HEK293 (cell line): Measurements from ENCODE around the gene GYPC.

ENCODE experiments used
- CTCF ChIA-PET: fragments of 350-600 bp; formaldehyde crosslinking; extraction: SDS; loops from one replicate; lab custom pipeline; 2021; ENCODE audit warnings: antibody characterized with exemption; lab: Yijun Ruan, JAX
- POLR2A ChIA-PET: fragments of 300-600 bp; formaldehyde crosslinking; extraction: SDS; loops from one replicate; lab custom pipeline; 2020; ENCODE audit warnings: antibody characterized with exemption, inconsistent platforms; lab: Yijun Ruan, JAX
- H3K27ac ChIP-seq: fragments of 200-500 bp; sonication (Bioruptor generic); 2 replicates; pipeline ENCODE4 v1.5.1; 2014; ENCODE audit warnings: low read depth, low read length, control low read depth, inconsistent platforms; ENCODE audit errors: extremely low read depth
- H3K36me3 ChIP-seq, 2 experiments: fragments of 200-500 bp in 1 of 2; sonication (Bioruptor generic) in 1 of 2; 1 replicate in 1 of 2; 2 replicates in 1 of 2; pipeline ENCODE4 v1.5.1; 2014 to 2017; ENCODE audit warnings: inconsistent platforms in 2 of 2, low read length in 2 of 2; ENCODE audit not compliant: control insufficient read depth in 2 of 2, insufficient read depth in 1 of 2
- H3K4me1 ChIP-seq: fragments of 200-500 bp; sonication (Bioruptor generic); 2 replicates; pipeline ENCODE4 v1.5.1; 2014; ENCODE audit warnings: mild to moderate bottlenecking, low read length, inconsistent platforms; ENCODE audit not compliant: control insufficient read depth, insufficient read depth
- H3K4me3 ChIP-seq: 2 replicates; pipeline ENCODE4 v1.5.1; 2011; ENCODE audit warnings: low read depth, mild to moderate bottlenecking, control low read depth, low read length, moderate library complexity
- H3K9me3 ChIP-seq: fragments of 200-500 bp; sonication (Bioruptor generic); 2 replicates; pipeline ENCODE4 v1.5.1; 2014; ENCODE audit warnings: low read depth, low read length, inconsistent platforms; ENCODE audit not compliant: control insufficient read depth, insufficient read depth
- GFI1B ChIP-seq: fragments of 450-650 bp; formaldehyde crosslinking; IDR thresholded peaks from 2 replicates; pipeline ENCODE4 v1.5.1; 2016; ENCODE audit warnings: missing biosample characterization, missing genetic modification characterization
- KLF10 ChIP-seq: fragments of 450-650 bp; IDR thresholded peaks from 2 replicates; pipeline ENCODE4 v1.5.1; 2018; ENCODE audit warnings: missing biosample characterization, mild to moderate bottlenecking, missing genetic modification characterization
- KLF16 ChIP-seq: fragments of 450-650 bp; formaldehyde crosslinking; IDR thresholded peaks from 2 replicates; pipeline ENCODE4 v1.5.1; 2017; ENCODE audit warnings: missing biosample characterization, missing genetic modification characterization
- OSR2 ChIP-seq: fragments of 450-650 bp; formaldehyde crosslinking; IDR thresholded peaks from 2 replicates; pipeline ENCODE4 v1.5.1; 2016; ENCODE audit warnings: missing biosample characterization, missing genetic modification characterization
- SALL2 ChIP-seq: fragments of 450-650 bp; formaldehyde crosslinking; IDR thresholded peaks from 2 replicates; pipeline ENCODE4 v1.5.0; 2017; ENCODE audit warnings: missing biosample characterization, mild to moderate bottlenecking, missing genetic modification characterization, borderline replicate concordance
- SCRT1 ChIP-seq: fragments of 450-650 bp; formaldehyde crosslinking; IDR thresholded peaks from 2 replicates; pipeline ENCODE4 v1.5.1; 2016; ENCODE audit warnings: missing biosample characterization, missing genetic modification characterization, borderline replicate concordance
- SCRT2 ChIP-seq: fragments of 450-650 bp; formaldehyde crosslinking; IDR thresholded peaks from 2 replicates; pipeline ENCODE4 v1.5.1; 2016; ENCODE audit warnings: missing biosample characterization, missing genetic modification characterization
- TCF7L2 ChIP-seq: IDR thresholded peaks from 2 replicates; pipeline ENCODE4 v1.6.1; 2011; ENCODE audit warnings: low read depth, mild to moderate bottlenecking, inconsistent platforms, low read length, moderate library complexity, borderline replicate concordance
- ZBTB21 ChIP-seq: fragments of 450-650 bp; formaldehyde crosslinking; IDR thresholded peaks from 2 replicates; pipeline ENCODE4 v1.5.1; 2017; ENCODE audit warnings: missing biosample characterization, missing genetic modification characterization
- ZNF211 ChIP-seq: fragments of 450-650 bp; formaldehyde crosslinking; IDR thresholded peaks from 2 replicates; pipeline ENCODE4 v1.5.1; 2016; ENCODE audit warnings: low read depth, missing biosample characterization, missing genetic modification characterization
- ZNF366 ChIP-seq: fragments of 450-650 bp; formaldehyde crosslinking; conservative IDR thresholded peaks from 2 replicates; pipeline ENCODE4 v1.5.1; 2016; ENCODE audit warnings: missing biosample characterization, missing genetic modification characterization
- ZNF433 ChIP-seq: fragments of 450-650 bp; formaldehyde crosslinking; IDR thresholded peaks from 2 replicates; pipeline ENCODE4 v1.5.1; 2016; ENCODE audit warnings: missing biosample characterization, missing genetic modification characterization, low read depth
- ZNF596 ChIP-seq: fragments of 450-650 bp; IDR thresholded peaks from 2 replicates; pipeline ENCODE4 v1.5.0; 2018; ENCODE audit warnings: missing biosample characterization, mild to moderate bottlenecking, missing genetic modification characterization, moderate library complexity
- ZNF776 ChIP-seq: fragments of 450-650 bp; formaldehyde crosslinking; IDR thresholded peaks from 2 replicates; pipeline ENCODE4 v1.5.0; 2017; ENCODE audit warnings: missing biosample characterization, missing genetic modification characterization, borderline replicate concordance
- TF ChIP-seq, protein P1 (sequence below): fragments of 450-650 bp; formaldehyde crosslinking; conservative IDR thresholded peaks from 2 replicates; pipeline ENCODE4 v1.5.1; 2016; ENCODE audit warnings: low read depth, missing biosample characterization, missing genetic modification characterization
- TF ChIP-seq, protein P2 (sequence below): fragments of 450-650 bp; formaldehyde crosslinking; IDR thresholded peaks from 2 replicates; pipeline ENCODE4 v1.5.1; 2016; ENCODE audit warnings: missing biosample characterization, missing genetic modification characterization
- TF ChIP-seq, protein P3 (sequence below): fragments of 450-650 bp; formaldehyde crosslinking; IDR thresholded peaks from 2 replicates; pipeline ENCODE4 v1.5.1; 2016; ENCODE audit warnings: missing biosample characterization, missing genetic modification characterization
- TF ChIP-seq, protein P4 (sequence below): fragments of 450-650 bp; formaldehyde crosslinking; IDR thresholded peaks from 2 replicates; pipeline ENCODE4 v1.5.1; 2017; ENCODE audit warnings: missing biosample characterization, missing genetic modification characterization

Gene GYPC

DNA sequence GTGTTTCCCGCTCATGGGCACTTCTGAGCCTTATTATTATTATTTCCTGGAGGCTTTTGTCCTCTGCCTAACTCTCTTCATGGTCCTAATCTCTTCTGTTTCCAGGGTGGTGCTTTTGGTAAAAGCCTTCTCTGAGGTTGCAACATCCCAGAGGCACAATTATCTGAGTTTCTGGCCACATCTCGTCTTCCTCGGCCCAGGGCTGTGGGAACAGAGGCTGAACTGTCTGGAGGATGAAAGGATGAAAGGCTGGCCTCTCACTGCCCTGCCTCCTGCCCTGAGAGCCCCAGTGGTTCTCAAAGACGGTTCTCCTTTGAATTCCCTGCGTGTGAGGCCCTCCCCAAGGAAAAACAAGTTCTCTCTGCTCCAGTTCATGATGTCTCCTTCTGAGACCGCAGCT is 13.8 kb downstream of the GYPC start:
- Histone ChIP-seq H3K27ac (no peak overlapping the region), H3K4me3 (no peak overlapping the region), H3K4me1 (no peaks in the 10 kb centered on the region), H3K36me3 (no peaks in the 10 kb centered on the region), H3K9me3 (no peaks in the 10 kb centered on the region)
- POLR2A ChIA-PET: no interaction called here
- TF ChIP-seq, protein P1, sequence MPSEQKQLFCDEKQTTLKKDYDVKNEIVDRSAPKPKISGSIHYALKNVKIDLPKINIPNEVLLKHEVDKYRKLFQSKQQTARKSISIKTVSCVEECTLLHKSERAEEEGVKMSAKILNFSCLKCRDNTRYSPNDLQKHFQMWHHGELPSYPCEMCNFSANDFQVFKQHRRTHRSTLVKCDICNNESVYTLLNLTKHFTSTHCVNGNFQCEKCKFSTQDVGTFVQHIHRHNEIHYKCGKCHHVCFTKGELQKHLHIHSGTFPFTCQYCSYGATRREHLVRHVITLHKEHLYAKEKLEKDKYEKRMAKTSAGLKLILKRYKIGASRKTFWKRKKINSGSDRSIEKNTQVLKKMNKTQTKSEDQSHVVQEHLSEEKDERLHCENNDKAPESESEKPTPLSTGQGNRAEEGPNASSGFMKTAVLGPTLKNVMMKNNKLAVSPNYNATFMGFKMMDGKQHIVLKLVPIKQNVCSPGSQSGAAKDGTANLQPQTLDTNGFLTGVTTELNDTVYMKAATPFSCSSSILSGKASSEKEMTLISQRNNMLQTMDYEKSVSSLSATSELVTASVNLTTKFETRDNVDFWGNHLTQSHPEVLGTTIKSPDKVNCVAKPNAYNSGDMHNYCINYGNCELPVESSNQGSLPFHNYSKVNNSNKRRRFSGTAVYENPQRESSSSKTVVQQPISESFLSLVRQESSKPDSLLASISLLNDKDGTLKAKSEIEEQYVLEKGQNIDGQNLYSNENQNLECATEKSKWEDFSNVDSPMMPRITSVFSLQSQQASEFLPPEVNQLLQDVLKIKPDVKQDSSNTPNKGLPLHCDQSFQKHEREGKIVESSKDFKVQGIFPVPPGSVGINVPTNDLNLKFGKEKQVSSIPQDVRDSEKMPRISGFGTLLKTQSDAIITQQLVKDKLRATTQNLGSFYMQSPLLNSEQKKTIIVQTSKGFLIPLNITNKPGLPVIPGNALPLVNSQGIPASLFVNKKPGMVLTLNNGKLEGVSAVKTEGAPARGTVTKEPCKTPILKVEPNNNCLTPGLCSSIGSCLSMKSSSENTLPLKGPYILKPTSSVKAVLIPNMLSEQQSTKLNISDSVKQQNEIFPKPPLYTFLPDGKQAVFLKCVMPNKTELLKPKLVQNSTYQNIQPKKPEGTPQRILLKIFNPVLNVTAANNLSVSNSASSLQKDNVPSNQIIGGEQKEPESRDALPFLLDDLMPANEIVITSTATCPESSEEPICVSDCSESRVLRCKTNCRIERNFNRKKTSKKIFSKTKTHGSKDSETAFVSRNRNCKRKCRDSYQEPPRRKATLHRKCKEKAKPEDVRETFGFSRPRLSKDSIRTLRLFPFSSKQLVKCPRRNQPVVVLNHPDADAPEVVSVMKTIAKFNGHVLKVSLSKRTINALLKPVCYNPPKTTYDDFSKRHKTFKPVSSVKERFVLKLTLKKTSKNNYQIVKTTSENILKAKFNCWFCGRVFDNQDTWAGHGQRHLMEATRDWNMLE (tag by site-specific recombination): no peak
- no peak for TF ChIP-seq ZNF211
- no peak for TF ChIP-seq KLF16 (tag by site-specific recombination)
- no peak for TF ChIP-seq SCRT1
- no peak for TF ChIP-seq ZNF433 (tag by site-specific recombination)
- no peak for TF ChIP-seq ZNF366 (tag by site-specific recombination)
- TF ChIP-seq, protein P2, sequence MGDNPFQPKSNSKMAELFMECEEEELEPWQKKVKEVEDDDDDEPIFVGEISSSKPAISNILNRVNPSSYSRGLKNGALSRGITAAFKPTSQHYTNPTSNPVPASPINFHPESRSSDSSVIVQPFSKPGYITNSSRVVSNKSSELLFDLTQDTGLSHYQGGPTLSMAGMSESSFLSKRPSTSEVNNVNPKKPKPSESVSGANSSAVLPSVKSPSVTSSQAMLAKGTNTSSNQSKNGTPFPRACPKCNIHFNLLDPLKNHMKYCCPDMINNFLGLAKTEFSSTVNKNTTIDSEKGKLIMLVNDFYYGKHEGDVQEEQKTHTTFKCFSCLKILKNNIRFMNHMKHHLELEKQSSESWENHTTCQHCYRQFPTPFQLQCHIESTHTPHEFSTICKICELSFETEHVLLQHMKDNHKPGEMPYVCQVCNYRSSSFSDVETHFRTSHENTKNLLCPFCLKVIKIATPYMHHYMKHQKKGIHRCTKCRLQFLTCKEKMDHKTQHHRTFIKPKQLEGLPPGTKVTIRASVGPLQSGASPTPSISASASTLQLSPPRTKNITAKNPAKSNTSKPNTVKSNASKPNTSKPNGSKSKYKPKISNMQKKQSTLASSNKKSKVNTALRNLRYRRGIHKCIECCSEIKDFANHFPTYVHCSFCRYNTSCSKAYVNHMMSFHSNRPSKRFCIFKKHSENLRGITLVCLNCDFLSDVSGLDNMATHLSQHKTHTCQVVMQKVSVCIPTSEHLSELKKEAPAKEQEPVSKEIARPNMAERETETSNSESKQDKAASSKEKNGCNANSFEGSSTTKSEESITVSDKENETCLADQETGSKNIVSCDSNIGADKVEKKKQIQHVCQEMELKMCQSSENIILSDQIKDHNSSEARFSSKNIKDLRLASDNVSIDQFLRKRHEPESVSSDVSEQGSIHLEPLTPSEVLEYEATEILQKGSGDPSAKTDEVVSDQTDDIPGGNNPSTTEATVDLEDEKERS (tag by site-specific recombination): no peak
- TF ChIP-seq, protein P3, sequence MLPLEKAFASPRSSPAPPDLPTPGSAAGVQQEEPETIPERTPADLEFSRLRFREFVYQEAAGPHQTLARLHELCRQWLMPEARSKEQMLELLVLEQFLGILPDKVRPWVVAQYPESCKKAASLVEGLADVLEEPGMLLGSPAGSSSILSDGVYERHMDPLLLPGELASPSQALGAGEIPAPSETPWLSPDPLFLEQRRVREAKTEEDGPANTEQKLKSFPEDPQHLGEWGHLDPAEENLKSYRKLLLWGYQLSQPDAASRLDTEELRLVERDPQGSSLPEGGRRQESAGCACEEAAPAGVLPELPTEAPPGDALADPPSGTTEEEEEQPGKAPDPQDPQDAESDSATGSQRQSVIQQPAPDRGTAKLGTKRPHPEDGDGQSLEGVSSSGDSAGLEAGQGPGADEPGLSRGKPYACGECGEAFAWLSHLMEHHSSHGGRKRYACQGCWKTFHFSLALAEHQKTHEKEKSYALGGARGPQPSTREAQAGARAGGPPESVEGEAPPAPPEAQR (tag by site-specific recombination): no peak
- no peak for TF ChIP-seq SALL2
- TF ChIP-seq SCRT2: no peak
- TF ChIP-seq KLF10 (tag by site-specific recombination): no peak
- no peak for TF ChIP-seq OSR2 (tag by site-specific recombination)
- no peak for TF ChIP-seq TCF7L2
- no peak for TF ChIP-seq ZBTB21
- no peak for TF ChIP-seq GFI1B (tag by site-specific recombination)
- TF ChIP-seq, protein P4, sequence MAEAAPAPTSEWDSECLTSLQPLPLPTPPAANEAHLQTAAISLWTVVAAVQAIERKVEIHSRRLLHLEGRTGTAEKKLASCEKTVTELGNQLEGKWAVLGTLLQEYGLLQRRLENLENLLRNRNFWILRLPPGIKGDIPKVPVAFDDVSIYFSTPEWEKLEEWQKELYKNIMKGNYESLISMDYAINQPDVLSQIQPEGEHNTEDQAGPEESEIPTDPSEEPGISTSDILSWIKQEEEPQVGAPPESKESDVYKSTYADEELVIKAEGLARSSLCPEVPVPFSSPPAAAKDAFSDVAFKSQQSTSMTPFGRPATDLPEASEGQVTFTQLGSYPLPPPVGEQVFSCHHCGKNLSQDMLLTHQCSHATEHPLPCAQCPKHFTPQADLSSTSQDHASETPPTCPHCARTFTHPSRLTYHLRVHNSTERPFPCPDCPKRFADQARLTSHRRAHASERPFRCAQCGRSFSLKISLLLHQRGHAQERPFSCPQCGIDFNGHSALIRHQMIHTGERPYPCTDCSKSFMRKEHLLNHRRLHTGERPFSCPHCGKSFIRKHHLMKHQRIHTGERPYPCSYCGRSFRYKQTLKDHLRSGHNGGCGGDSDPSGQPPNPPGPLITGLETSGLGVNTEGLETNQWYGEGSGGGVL (tag by site-specific recombination): no peak
- TF ChIP-seq ZNF596: no peak
- no peak for TF ChIP-seq ZNF776
- CTCF ChIA-PET: no interaction called here
